ENCODE results near the gene DENND2A.

- TF ChIP-seq ZNF302 (CRISPR knock-in tag; IDR thresholded peaks at IDR 0.05) (no peak), EHMT2 (IDR thresholded peaks at IDR 0.05; ENCODE audit: low read depth) (no peak), POLR2A (IDR thresholded peaks at IDR 0.05; ENCODE audit: low read length) (no peak), ELK1 (IDR thresholded peaks at IDR 0.05; ENCODE audit: low read depth, low read length) (no peak), ESRRA (IDR thresholded peaks at IDR 0.05; ENCODE audit: borderline replicate concordance, low read length) (no peak), MAFK (IDR thresholded peaks at IDR 0.05; ENCODE audit: partially characterized antibody) (no peak), RAD21 (conservative IDR thresholded peaks at IDR 0.05 in 1 of 2, IDR thresholded peaks at IDR 0.05 in 1 of 2) (no peak)
- TF ChIP-seq, protein P1, sequence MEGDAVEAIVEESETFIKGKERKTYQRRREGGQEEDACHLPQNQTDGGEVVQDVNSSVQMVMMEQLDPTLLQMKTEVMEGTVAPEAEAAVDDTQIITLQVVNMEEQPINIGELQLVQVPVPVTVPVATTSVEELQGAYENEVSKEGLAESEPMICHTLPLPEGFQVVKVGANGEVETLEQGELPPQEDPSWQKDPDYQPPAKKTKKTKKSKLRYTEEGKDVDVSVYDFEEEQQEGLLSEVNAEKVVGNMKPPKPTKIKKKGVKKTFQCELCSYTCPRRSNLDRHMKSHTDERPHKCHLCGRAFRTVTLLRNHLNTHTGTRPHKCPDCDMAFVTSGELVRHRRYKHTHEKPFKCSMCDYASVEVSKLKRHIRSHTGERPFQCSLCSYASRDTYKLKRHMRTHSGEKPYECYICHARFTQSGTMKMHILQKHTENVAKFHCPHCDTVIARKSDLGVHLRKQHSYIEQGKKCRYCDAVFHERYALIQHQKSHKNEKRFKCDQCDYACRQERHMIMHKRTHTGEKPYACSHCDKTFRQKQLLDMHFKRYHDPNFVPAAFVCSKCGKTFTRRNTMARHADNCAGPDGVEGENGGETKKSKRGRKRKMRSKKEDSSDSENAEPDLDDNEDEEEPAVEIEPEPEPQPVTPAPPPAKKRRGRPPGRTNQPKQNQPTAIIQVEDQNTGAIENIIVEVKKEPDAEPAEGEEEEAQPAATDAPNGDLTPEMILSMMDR (IDR thresholded peaks at IDR 0.05), result no peak
These were observed 43.0 kb upstream of the DENND2A start for GRCh38 chr7:140683657-140684056.

Data from A549 (cell line).